Regular cardiac myocyte (primary cell): ENCODE data around the gene ADORA2B. TPM values are rescaled to one million over a fixed set of nuclear protein-coding genes. Genes with fewer than 3 reads are reported as not detected.

Source experiments
- total RNA-seq: library from RNA; depleted of rRNA; stranded (reverse); fragments of >200 nt; gene quantifications from 2 replicates; pipeline ENCODE4 v1.2.3, GENCODE V29; 2014

The ADORA2B gene
- 52.0 and 62.0 TPM in 2 replicates for total RNA-seq

GRCh38 chr17:15944759-15945526 is at the start of gene ADORA2B:
Gene ADORA2B, plus strand, starts transcription at chr17:15945130. Its CDS starts 119 bp downstream, at chr17:15945249.

GRCh38 chr17:15999141-15999973 is 54.4 kb downstream of the ADORA2B start, which contains the start of the genes TTC19 and ZSWIM7:
Gene TTC19, plus strand, starts transcription at chr17:15999824. Its CDS starts 25 bp downstream, at chr17:15999849.
Gene ZSWIM7, minus strand, starts transcription at chr17:15999704. Its CDS starts 110 bp downstream, at chr17:15999594.

Other genes with a start within 250 kb of the ADORA2B start
- gene ZNF286A, start 245.4 kb upstream of the ADORA2B start, total RNA-seq, result 40.8 and 82.6 TPM in 2 replicates
- under 0.01 TPM in 1 of 2 replicates, not detected in the other for gene TBC1D26, start 212.8 kb upstream of the ADORA2B start, total RNA-seq
- gene ZSWIM7, start 54.6 kb downstream of the ADORA2B start, total RNA-seq, result 10.0 and 11.8 TPM in 2 replicates
- gene TTC19, start 54.7 kb downstream of the ADORA2B start, total RNA-seq, result 40.3 and 43.1 TPM in 2 replicates